ENCODE measurements around the gene OR9A2. TPM values are rescaled to one million over a fixed set of nuclear protein-coding genes. Genes with fewer than 3 reads are reported as not detected.

Gene OR9A2, protein sequence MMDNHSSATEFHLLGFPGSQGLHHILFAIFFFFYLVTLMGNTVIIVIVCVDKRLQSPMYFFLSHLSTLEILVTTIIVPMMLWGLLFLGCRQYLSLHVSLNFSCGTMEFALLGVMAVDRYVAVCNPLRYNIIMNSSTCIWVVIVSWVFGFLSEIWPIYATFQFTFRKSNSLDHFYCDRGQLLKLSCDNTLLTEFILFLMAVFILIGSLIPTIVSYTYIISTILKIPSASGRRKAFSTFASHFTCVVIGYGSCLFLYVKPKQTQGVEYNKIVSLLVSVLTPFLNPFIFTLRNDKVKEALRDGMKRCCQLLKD
- total RNA-seq (2021): not detected in 2 replicates
- long read RNA-seq: 0 reads

DNA sequence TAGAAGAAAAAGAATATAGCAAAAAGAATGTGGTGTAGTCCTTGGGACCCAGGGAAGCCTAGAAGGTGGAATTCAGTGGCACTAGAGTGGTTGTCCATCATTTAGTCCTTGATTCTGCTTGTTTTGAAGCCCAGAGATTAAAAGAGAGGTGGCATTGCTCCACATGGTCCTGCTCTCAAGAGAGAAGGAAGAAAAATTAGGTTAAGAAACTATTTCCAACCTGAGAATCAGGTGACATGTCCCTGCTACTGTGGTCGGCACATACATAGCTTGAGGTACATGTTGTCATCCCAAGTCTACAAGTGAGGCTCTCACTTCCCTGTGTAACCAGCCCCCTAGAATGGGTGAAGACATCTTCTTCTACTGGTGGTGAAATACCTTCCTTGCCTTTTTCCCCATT, at the start of gene OR9A2:
Gene OR9A2 (minus strand): TSS at position 101 of the 400 bp plus-strand sequence. CDS start 0 bp downstream, at position 101.
- Histone ChIP-seq H2AK5ac (ENCODE audit: insufficient read length, low read length) (no peak within 1 kb of the TSS), H3K27ac (ENCODE audit: insufficient read length, low read depth, low read length) (no peak within 1 kb of the TSS), H4K8ac (replicated peaks; ENCODE audit: insufficient read length, low read depth, low read length) (no peak within 1 kb of the TSS), H3K79me1 (ENCODE audit: insufficient read depth, low read depth, low read length, poor library complexity, severe bottlenecking) (no peaks in the 10 kb centered on the region), H3K23me2 (ENCODE audit: insufficient read length, low read depth, low read length, poor library complexity, severe bottlenecking) (no peaks in the 10 kb centered on the region), H3K79me2 (ENCODE audit: insufficient read depth, low read length) (0 out of 2 replicates have a peak, but pooled peaks cover 3% of the 10 kb centered on the region), H3K4me2 (ENCODE audit: insufficient read depth, insufficient read length, low read length) (no peak within 1 kb of the TSS), H3K56ac (ENCODE audit: insufficient read length, low read depth, low read length) (no peak within 1 kb of the TSS), H4K20me1 (ENCODE audit: control insufficient read depth, insufficient read depth, insufficient read length) (no peaks in the 10 kb centered on the region), H2BK120ac (ENCODE audit: low read depth, low read length, poor library complexity, severe bottlenecking) (no peak within 1 kb of the TSS), H3K4me1 (ENCODE audit: insufficient read depth, low read length) (no peaks in the 10 kb centered on the region), H4K5ac (ENCODE audit: insufficient read length, low read depth, low read length) (no peak within 1 kb of the TSS), H2BK20ac (ENCODE audit: low read depth, low read length, poor library complexity, severe bottlenecking) (no peak within 1 kb of the TSS), H3K18ac (ENCODE audit: insufficient read length, low read depth, low read length) (no peak within 1 kb of the TSS), H3K9me3 (ENCODE audit: control insufficient read depth, low read depth, low read length) (no peaks in the 10 kb centered on the region), H3K9ac (ENCODE audit: extremely low read depth, insufficient read length, low read length) (no peak within 1 kb of the TSS), H3T11ph (ENCODE audit: low read length) (no peak within 1 kb of the TSS), H4K91ac (ENCODE audit: insufficient read length, low read depth, low read length) (no peak within 1 kb of the TSS), H2BK12ac (ENCODE audit: insufficient read length, low read depth, low read length) (no peak within 1 kb of the TSS), H2BK5ac (ENCODE audit: insufficient read length, low read length) (no peak within 1 kb of the TSS), H2AFZ (ENCODE audit: low read length) (no peak within 1 kb of the TSS), H3K4ac (ENCODE audit: low read depth, low read length) (no peak within 1 kb of the TSS), H3K23ac (ENCODE audit: insufficient read length, low read depth, low read length) (no peak within 1 kb of the TSS), H3K14ac (ENCODE audit: insufficient read depth, low read length) (no peak within 1 kb of the TSS), H3K27me3 (ENCODE audit: insufficient read depth, low read length) (no peaks in the 10 kb centered on the region), H2BK15ac (ENCODE audit: low read depth, low read length) (no peak within 1 kb of the TSS)
- no peak for TF ChIP-seq CTCF (conservative IDR thresholded peaks at IDR 0.05)
- Mint-ChIP-seq H3K36me3 (ENCODE audit: insufficient read depth in 1 of 3, low read depth in 3 of 3) (no peaks in the 10 kb centered on the region), H3K4me3 (no peak within 1 kb of the TSS), H3K4me1 (no peaks in the 10 kb centered on the region), H3K9me3 (no peaks in the 10 kb centered on the region; a peak in 1 of 5 replicates), H3K27ac (no peak within 1 kb of the TSS), H3K27me3 (ENCODE audit: low read depth) (peaks cover 4% of the 10 kb centered on the region)
- WGBS (ENCODE audit: extremely low coverage, insufficient read length, low lambda C conversion rate): no CpG with 5 or more reads among the region's 1 CpG
- no peak for DNase-seq

Data from H9 (cell line).